Activated CD4-positive, alpha-beta T cell treated with anti-CD3 and anti-CD28 coated beads for 24 hours (primary cell): ENCODE data around the gene PPARA.

Source experiments
- DNase-seq, 2 donors: peaks; one replicate each; pipeline ENCODE4 v3.0.0-alpha.2; 2020; ENCODE audit warnings: low read depth in 2 of 2

PPARA gene

DNA sequence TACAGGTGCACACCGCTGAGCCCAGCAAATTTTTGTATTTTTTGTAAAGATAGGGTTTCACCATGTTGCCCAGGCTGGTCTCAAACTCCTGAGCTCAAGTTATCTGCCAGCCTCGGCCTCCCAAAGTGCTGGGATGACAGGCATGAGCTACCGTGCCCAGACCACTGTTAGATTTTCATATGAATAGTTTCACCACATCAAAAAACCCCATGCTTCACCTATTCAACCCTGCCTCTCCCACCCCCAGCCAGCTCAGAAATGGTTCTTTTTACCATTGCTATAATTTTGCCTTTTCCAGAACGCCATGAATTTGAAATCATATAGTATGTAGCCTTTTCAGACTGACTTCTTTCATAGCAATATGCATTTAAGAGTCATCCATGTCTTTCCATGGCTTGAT lies 61.9 kb downstream of the PPARA start:
- DNase-seq: no peak

DNA sequence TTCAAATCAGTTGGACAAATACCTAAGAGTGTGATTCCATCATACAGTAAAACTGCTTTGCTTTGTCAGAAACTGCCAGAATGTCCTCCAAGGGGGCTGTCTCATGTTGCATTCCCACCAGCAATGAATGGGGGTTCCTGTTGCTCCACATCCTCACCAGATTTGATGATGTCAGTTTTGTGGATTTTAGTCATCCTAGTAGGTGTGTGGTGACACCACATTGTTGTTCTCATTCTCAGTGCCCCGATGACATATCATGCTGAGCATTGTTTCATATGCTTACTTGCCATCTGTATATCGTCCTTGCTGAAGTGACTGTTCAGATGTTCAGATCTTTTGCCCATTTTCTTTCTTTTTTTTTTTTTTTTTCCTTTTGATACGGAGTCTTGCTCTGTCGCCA lies 62.7 kb downstream of the PPARA start:
- no peak for DNase-seq

DNA sequence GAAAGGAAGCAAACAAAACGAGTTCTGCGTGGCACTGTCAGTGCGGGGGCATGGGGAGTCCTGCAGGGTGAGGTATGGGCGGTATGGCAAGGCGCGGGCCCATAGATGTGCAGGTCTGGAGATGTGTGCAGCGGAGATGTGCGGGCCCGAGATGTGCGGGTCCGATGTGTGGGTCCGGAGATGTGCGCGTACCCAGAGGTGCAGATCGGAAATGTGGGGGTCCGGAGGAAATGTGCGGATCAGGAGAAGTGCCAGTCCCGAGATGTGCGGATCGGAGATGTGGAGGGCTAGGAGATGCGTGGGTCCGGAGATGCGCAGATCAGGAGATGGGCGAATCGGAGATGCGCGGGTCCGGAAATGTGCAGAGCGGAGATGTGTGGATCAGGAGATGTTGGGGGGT lies 63.8 kb downstream of the PPARA start:
- DNase-seq: no peak

DNA sequence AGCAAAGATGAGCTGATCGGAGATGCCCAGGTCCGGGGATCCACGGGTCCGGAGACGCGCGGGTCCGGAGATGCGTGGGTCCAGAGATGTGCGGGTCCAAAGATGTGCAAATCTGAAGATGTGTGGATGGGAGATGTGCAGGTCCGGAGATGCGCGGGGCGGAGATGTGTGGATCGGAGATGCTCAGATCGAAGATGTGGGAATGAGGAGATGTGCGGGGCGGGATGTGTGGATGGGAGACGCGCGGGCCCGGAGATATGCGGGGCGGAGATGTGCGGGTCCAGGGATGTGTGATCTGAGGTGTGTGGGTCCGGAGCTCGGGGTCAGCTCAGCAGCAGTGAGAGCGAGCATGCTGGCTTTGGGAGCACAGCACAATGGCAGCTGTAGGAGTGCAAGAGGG lies 64.3 kb downstream of the PPARA start:
- DNase-seq: no peak

DNA sequence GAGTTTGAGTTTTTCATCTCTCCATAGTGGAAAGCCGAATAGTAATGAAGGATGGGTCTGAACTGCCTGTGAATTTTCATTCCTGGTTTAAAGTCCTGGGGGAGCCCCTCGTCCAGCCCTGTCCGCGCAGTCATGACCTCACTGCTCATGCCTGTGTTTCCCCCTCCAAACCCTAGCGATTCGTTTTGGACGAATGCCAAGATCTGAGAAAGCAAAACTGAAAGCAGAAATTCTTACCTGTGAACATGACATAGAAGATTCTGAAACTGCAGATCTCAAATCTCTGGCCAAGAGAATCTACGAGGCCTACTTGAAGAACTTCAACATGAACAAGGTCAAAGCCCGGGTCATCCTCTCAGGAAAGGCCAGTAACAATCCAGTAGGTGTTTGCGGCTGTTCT lies 69.3 kb downstream of the PPARA start:
- DNase-seq: no peak

DNA sequence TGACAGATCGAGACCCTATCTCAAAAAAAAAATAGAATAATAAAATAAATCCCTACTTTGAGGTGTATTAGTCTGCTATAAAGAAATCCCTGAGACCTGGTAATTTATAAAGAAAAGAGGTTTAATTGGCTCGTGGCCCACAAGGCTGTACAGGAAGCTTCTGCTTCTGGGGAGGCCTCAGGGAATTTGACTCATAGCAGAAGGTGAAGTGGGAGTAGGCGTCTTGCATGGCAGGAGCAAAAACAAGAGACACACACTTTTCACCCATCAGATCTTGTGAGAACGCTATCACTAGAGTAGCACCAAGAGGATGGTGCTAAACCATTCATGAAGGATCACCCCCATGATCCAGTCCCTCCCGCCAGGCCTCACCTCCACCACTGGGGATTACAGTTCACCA lies 70.6 kb downstream of the PPARA start:
- no peak for DNase-seq

DNA sequence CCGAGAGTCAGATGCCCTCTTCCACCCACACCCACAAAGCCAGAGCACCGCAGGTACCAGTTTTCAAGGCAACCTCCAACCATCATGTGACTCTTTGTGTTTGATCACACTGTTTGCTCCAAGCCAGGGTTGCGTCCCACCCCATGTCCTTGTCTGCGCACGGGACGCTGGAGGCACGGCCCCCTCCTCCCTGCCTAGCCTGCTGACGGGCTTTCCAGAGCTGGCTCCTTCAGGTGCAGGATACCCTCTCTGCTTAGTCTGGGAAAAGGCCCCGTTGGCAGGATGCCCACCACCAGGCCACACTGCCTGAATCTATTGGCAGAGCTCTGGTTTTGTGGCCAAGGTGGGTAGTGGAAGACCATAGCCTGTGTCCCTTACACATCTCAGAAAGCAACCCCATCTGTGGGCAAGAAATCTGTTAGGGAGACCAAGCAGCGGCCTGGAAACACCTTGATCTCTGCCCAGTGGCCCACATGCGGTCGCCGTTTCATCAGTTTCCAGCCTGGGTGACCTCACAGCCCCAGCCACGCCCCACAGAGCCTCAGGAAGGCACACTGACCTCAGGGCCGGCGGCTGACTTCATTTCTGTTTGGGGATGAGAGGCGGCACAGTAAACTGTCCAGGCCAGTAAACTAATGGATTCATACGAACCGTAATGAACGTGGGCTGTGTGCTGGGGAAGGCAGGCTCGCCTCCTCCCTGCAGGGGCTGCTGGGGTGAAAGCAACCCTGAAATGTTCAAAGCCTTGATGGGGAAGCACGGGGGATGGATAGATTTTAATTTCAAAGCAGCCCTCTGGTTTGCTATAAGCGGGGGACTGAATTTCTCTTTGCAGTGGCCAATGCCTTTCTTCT lies 73.9 kb downstream of the PPARA start:
- DNase-seq: no peak

DNA sequence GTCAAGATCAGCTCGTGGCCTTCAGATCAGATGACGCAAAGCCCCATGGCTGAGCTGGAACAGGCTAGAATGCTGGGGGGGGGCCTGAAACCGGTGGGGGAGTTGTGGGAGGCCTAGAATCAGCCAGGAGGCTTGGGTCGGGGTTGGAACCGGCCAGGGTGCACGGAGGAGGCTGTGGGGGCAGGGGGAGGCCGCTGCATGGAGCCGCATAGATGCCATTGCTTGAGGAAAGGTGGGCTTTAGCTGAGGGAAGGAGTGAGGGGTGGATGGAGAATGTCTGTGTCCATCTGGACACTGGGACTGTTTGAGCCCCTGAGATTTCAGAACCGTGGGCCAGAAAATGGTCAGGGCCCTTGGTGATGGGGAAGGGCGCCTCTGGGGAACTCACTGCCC lies 74.6 kb downstream of the PPARA start:
- DNase-seq: no peak

DNA sequence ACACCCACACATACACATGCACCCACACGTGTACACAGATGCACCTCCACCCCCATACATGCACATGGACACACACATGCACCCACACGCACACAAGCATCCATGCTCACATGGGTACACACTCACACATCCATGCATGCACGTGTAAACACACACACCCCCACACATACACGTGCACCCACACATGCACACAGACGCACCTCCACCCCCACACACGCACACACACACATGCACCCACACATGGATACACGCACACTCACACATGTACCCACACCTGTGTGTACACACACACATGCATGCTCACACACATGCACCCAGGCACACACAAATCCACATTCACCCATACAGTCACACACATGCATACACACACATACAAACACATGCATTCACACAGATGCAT lies 75.3 kb downstream of the PPARA start:
- DNase-seq: no peak

DNA sequence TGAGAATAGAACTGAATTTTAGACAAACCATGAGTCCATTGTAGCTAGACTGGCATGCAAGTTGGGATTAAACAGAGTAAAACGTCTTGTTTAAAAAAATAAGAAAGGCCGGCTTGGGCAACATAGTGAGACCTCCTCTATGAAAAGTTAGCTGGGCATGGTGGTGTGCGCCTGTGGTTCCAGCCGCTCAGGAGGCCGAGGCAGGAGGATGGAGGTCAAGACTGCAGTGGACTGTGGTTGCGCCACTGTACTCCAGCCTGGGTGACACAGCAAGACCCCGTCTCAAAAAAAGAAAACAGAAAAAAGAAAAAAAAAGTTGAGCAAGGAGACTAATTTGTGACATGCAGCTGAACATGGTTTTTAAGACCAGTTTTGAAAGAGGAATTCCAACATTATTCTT lies 76.3 kb downstream of the PPARA start:
- DNase-seq: no peak

DNA sequence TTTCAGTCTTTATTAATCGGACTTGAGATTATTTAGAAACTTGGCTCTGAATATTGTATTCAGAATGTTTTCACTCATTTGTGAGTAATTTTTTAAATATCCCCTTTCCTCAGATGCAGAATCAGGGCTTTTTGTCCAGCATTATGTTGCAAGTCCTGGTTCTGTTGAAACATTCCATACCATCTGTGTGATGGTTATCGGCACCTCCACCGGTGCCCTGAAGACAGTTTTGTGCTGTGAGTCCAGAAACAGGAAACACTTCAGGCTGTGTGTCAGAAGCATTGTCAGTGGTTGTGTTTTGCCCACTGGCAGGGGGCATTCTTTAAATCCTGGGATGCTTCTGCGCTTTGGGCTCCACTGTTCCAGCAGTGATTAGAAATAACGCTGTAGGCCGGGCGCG lies 79.4 kb downstream of the PPARA start:
- DNase-seq: no peak

DNA sequence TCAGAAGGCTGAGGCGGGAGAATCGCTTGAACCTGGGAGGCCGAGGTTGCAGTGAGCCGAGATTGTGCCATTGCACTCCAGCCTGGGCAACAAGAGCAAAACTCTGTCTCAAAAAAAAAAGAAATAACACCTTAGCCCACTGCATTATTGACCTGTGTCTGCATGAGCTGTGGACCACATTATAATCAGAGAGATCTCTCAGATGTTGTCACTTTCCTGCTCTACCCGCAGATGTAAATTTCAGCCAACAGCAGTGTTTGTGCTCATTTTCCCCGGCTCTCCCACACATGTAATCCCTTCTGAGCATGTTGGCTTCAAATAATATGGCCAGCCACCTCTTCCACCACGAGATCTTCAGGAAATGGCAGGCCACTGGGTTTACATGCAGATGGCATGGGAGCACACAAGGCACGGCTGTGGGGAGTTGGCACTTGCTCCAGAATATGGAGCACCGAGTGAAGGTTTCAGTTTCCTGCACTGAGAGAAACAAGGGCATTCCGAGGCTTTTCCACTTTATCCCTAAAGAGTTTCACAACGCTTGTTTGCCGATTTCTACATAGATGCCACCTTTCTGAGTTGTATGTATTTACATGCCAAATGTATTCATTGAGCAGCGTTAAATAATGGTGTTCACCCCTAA lies 80.1 kb downstream of the PPARA start:
- no peak for DNase-seq

DNA sequence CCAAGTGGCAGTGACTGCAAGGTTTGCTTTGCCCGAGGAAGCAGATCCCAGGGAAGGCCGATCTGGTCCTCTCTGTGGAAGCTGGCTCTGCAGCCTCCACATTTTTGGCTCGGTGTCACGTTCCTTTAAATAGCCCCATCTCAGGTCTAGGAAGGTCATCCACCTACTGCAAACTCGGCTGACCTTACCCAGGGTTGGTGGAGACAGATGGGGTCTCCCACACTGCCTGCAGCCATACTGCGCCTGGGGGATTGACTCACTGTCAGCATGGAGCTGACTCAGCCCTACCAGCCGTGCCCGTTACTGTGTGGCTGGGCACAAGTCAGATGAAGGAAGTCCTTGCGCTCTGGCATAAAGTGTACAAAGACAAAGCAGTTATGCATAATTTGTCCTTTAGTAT lies 82.9 kb downstream of the PPARA start:
- no peak for DNase-seq

DNA sequence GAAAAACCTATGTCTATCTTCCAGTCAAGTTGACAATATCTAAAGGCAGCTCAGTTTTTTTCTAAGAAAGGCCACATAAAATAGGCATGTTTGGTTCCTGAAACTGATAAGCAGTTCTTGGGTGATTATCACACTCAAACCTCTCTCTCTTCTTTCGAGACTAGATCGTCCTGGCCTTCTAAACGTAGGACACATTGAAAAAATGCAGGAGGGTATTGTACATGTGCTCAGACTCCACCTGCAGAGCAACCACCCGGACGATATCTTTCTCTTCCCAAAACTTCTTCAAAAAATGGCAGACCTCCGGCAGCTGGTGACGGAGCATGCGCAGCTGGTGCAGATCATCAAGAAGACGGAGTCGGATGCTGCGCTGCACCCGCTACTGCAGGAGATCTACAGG lies 84.6 kb downstream of the PPARA start:
- DNase-seq: no peak

DNA sequence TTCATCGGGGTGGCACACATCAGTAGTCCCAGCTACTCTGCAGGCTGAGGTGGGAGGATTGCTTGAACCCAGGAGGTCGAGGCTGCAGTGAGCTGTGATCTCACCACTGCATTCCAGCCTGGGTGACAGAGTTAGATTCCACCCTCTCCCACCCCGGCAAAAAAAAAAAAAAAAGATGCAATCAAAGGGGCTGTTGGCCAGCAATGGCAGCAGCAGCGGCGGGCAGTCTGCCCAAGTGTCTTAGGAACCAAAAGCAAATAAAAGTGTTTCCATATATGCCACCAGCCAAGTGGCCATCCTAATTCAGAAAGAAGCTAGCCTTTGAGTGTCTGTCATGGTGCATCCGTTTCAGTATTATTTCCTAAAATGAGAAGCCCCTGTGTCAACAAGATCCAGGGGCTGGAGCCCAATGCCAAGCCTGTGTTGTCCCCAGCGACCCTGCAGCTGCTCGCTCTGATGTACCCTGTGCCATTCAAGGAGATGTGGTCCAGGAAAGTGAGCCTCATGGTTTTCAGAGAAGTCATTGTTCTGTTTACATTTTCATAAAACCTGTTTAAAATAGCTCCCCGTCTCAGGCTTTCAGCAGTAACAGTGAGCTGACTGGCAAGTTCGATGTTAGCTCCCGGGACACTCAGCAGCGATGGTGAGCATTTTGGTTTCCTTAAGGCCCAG lies 87.3 kb downstream of the PPARA start:
- no peak for DNase-seq

DNA sequence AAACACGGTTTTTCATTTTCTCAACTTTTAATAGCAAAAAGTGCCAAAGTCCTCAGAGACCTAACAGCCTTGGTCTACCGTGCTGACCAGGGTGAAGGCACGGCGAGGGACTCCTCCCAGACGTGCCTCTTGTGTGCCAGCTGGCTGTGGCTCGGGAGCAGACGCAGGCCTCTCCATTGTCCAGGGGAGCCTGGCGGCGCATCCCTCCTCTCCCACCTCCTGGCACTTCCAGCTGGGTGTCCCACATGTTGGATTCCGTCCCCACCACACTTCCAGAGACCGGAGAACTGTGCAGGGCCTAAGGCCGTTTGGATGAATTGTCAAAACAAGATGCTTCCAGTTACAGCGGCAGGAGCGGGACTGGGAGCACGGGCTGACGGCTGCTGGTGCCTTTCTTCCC lies 88.2 kb downstream of the PPARA start:
- no peak for DNase-seq

DNA sequence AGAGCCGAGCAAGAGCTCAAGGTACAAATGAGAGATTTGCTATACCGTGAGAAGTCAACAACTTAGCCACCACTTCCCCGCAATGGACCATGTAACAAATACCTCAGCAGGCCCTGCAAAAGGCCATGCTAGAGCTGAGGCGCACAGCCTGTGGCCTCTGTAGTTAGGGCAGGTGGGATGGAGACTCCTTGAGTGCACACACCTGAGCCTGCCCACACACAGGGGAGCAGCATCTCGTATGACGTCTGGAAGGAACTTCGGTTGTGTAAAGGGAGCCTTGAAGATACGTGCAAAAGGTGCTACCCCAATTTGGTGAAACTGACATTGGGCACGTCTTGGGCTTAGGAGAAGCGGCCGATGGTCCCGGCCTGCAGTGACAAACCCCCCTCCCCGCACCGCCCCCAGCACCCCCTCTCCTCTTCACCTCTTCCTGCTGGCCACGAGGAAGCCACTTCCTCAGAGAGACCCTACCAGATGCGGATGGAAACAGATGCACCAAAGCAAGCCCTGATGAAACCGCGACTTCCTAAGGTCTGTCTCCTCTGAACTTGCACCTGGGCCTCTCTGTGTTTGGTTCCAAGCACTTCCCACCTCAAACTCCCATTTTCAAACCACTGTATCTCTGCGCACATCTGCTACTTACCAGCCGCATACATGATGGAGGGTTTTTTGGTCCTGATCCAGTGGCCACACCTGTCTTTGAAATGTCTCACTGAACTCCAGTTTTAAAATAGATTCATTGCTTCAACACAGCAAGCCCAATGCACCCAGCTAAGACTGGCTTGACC lies 89.1 kb downstream of the PPARA start:
- no peak for DNase-seq

DNA sequence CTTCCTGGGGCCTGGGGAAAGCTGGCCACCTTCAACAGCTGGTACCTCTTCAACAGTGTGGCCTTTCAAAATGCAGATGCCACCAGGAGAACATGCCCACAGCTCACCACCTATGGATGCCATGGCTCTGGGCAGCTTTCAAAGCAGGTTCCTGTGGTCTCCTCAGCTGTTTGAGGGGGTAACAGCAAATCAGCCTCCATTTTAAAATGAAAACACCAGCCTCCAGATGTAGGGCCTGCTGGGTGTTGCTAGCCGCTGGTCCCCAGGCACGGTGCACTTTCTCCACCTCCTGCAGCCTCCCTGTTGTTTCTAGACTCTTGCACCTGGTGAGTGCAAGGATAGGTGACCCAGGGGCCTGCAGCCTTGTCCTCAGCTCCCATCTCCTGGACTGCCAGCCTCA lies 89.7 kb downstream of the PPARA start:
- DNase-seq: no peak

DNA sequence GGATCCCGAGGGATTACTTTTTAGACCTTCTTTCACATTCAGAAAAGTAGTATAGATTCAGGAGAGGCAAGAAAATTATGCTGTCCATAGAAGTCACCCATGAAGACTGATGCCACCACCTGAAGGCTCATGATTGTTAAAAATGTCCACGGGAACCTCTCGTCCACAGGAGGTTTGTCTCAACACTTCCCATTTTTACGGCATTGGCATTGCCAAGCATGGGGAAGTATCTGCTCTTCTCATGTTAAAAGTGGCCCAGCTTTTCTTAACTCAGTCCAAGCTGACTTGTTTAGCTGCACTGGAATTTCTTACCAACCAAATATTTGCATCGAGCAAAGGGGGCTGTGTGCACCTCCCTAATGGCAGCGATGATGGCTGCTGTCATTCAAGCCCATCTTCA lies 90.2 kb downstream of the PPARA start:
- DNase-seq: no peak

DNA sequence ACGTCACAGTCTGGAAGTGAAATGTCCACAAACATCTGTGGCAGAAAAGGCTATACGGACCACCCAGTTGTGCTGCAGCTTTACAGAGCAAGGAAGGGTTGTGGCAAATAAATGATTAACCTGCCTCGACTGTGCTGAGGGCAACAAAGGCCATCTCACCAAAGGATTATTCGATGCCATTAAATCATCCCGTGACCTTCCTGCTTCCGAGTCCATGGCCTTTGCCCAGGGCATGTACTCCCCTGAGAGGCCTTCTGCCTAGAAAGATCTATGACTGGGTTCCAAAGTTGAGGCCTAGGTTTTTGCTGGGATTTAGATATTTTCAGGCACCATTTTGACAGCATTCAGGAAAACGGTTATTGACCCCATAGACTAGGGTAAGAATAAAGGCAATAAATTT lies 90.6 kb downstream of the PPARA start:
- no peak for DNase-seq

DNA sequence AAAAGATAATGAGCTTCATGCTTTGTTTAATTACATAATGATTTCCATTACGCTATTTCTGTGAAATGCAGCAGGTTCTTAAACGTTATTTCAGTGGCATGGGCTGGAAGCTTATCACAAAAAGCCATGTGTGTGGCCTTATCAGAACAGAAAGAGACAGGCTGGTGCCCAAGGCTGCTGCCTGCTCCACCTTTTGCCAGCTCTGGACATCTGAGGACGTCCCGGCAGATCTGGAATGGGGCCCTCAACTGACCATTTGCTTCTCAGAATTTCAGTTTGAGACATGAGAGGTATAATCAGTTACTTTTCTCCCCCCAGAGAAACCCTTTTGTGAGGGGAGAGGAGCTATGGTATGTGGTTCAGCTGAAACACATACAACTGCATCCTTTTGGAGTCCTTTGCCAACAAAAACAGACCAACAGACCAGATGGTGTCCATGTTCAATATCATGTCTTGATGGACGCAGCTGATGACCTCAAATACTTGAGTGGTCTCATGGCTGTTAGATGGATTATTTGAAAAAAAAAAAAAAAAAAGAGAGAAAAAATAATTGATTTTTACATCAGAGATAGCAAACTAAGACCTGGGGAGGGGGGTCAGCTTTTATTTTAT lies 91.2 kb downstream of the PPARA start:
- no peak for DNase-seq

DNA sequence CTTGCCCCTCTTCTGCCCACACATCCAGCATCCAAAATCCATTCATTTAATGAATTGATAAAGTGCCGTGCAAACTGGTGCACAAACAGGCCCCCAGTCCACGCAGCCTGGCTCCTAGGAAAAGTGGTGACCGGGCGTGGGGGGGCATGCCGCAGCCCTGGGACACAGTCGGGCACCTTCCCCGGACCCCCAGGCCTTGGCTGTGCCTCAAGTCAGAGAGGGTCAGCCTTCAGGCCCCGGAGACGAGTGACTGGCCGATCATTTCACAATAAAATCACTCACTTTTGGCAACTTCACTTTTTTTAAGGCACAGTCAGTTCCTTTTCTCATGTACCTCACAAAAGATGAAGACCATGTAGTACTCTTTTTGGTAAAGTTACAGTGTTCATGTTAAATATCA lies 91.8 kb downstream of the PPARA start:
- no peak for DNase-seq
